ENCODE measurements around the gene GPR78.

GPR78 gene

DNA sequence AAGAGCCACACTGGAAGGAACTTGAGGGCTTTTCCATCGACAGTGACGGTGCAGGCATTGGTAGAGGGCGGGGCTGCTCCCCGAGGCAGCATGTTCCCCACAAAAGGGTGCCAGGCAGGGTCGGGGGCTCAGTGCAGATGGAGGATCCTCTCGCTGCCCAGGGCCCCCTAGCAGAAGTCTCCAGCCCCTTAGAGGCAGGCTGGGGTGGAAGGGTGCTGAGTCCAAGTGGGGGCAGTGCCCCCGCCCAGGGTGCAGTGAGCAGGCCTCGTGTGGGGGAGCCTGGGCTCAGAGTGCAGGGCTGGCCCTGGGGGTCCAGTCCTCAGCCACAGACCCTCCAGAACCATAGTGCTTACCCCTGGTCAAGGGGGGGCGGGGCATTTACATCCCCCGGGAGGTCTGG lies 21.4 kb downstream of the GPR78 start:
- DNase-seq = no peak

DNA sequence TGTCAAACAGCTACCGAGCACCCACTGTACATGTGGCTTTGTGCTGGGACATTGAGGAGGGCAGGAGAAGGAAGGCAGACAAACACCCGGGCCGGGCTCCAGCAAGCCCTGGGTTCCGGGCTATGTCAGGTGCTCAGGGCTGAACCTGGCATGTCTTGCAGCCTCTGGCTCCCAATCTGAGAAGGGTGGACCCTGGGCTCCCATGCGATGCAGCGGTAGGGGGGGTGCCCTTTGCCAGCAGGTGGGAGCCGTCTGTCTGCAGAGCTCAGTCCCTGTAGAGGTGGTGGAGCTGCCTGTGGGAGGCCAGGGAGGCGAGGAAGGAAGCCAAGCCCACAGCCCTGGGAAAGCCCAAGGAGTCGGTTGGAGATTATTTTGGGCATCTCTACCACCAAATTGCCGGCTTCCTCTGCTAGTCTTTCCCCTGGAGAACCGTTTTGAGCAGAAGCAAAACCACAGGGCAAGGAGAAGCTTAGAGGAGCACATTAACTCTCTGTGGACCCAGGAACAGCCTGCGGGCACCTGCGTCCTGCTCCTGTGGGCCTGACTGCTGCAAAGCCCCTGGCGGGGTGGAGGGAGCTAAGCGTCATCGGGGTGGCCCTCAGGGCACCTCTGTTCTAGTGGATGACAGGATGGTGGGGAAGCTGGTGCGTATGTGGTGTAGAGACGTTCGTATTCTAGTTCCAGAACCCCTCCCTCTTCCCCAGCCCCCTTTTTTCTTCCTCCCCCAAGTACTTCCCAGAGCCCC lies 22.7 kb downstream of the GPR78 start:
- no peak for DNase-seq

DNA sequence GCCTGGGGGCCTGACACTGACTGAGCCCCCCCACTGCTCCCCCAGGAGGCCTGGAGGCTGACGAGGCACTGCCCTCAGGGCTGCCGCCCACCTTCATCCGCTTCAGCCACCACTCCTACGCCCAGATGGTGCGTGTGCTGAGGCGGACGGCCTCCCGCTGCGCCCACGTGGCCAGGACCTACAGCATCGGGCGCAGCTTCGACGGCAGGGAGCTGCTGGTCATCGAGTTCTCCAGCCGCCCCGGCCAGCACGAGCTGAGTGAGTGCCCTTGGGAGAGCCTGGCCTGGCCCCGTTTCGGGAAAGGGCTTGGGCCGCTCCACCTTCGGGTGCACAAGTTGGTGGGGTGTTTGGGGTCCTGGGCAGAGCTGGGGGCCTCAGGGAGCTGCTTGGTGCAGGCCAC lies 23.7 kb downstream of the GPR78 start:
- no peak for DNase-seq

DNA sequence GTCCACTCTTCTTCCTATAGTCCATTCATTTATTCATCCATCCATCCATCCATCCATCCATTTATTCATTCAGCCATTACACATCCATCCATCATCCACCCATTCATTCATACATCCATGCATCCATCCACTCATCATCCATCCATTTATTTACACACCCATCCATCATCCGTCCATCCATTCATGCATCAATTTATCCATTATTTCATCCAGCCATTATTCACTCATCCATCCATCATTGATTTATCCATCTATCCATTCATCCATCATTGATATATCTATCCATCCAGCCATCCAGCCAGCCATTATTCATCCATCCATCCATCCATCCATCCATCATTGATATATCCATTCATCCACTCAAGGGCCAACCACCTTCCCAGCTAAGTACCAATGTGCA lies 25.1 kb downstream of the GPR78 start:
- DNase-seq = no peak

DNA sequence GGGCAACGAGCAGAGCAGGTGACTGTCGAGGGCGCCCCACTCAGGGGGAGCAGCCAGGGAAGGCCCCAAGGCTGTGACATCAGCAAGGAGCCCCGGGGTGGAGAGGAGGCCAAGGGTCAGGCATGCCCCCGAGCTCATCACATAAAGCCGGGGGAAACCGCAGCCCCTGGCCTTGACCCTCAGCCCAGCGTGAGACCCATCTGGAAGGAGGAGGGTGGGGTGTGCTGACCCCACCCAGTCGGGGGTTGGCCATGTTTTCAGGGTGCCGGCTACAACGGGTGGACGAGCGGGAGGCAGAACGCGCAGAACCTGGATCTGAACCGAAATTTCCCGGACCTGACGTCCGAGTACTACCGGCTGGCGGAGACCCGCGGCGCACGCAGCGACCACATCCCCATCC lies 26.3 kb downstream of the GPR78 start:
- DNase-seq = no peak

DNA sequence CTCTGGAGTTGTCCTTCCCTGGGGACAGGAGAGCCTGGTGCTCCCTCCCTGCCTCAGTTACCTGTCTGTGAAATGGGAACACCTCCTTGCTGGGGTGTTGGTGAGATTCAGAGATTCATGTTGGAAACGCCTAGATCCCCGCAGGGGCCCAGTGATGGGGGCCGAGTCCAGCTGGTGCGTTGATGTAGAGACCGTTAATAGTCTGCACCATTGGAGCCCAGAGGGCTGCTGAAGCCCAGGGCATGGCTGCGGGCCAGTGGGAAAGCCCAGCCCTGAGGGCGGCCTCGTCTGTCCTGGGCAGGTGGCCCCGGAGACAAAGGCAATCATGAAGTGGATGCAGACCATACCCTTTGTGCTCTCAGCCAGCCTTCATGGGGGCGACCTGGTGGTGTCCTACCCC lies 26.8 kb downstream of the GPR78 start:
- no peak for DNase-seq

DNA sequence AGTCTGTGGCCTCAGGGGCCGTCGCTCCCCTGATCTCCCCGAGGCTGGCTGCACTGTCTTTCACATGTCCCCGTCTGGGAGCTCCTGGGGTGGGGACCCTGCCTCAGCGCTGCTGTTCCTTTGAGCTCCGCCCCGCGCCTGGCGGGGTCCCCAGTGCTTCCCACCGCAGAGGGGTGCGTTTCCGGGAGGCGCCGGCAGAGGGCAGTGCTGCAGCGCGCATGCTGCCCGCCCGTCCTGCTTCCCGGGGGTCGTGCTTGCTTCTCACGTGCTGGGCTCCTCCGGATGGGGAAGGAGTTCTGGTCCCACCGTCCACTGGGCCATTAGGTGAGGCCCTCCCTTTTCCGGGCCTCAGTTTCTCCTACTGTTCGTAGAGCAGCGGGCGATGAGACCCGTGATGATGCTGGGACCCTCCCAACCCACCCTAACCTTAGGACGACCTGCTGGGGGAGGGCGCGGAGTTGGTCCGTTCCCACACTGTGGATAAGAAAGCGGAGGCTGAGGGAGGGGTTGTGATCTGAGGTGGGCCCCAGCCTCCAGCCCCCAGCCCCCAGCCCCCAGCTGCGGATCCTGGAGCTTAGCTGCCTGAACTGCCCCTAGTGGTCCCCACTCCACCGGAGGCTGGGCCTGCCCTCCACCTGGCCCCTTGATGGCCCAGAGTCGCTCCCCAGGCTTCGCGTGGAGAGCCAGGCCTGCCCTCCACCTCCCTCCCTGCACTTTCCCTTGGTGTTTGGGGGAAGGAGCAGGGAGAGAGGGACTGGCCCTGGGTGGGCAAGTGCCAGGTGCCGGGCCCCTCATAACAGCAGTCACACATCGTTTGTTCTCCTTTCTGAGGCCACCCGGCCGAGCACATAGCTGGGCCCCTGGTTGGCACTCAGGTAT lies 27.6 kb downstream of the GPR78 start:
- DNase-seq = peak; percentile 38

DNA sequence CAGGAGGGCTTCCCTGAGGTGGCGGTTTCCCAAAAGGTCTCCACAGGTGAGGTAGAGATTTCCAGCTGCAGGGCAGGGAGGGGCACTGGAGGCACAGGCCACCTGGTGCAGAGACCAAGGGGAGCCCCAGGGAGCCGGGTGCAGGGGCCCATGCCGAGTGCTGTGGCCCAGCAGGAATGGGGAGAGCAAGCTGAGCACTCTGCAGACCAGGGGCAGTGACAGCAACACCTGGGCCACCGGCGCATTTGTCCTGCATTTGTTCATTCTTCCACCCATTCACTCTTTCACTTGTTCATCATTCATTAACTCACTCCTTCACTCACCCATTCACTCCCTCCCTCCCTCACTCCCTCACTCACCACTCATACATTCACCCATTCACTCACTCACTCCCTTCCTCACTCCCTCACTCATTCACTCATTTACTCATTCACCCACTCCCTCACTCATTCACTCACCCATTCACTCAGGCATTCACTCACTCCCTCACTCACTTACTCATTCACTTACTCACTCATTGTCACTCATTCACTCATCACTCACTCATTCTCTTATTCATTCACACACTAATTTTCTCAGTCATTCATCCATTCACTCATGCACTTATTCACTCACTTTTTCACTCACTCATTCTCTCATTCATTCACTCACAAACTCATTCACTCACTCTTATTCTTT lies 28.7 kb downstream of the GPR78 start:
- DNase-seq = no peak

DNA sequence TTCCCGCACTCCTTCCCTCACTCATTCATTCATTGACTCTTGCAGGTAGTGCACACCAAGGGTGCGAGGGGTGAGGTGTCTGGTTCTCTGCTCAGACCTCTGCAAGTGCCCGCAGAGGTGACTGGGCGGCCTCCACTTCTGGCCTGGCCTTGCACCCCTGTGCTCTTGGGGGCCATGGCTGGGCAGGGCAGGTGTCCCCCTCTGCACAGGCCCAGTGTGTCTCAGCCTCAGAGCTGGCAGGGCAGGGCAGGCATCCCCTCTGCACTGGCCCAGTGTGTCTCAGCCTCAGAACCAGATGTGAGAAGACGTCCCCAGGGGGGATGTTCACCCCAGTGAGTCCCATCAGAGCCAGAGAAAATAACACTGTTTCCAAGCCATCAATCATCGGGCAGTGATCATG lies 29.2 kb downstream of the GPR78 start:
- no peak for DNase-seq

DNA sequence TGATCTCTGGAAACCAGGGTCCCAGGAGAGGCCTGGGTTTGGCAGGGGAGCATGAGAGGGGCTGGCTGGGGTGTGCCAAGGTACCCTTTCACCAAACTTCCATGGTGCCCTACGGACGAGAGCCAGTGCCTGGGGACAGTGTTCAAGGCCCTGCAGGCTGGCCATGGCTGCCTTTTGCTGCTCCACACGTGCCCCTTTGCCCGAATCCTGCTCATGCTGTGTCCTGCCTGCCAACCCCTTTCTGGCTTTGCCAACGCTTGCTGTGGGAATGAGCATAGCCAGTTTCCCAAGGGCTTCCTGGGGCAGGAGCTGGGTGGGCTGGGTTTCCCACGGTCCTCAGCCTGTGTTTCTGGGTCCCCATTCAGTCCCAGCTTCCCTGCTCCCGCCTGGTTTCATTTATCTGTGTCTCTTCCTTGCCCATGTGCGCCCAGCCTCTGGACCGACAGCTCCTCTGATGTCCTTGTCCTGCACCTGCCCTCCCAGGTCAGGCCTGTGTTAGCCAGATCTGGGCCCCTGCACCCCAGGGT lies 29.7 kb downstream of the GPR78 start:
- no peak for DNase-seq

DNA sequence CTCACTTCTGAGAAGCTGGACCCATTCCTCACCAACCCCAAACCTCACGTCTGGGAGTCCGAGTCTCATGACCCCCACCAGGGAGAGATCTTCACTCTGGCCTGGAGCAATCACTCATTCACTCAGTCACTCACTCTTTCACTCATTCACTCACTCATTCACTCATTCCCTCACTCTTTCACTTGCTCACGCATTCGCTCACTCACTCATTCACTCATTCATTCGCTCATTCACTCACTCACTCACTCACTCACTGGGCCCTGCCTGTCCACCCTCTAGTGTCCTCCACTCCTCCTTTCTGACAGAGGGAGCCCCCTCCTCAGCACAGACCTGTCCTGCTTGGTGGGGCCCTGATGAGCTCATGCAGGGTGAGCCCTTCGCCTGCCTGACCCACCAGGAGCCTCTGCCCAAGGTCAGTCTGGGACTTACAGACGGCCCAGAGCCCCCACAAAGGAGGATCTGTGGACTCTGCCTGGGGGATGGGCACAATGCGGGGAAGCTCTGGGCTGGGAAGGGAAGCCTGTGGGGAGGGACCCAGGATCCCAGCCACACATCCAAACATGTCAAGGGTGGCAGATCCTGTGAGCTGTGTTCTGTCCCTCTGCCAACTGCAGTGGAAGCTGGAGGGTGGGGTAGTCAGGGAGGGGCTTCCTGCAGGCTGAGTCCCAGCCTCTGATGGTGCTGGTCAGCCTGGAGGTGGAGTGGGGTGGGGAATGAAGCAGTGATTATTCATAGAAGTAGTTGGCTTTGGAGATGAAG lies 30.8 kb downstream of the GPR78 start:
- no peak for DNase-seq

DNA sequence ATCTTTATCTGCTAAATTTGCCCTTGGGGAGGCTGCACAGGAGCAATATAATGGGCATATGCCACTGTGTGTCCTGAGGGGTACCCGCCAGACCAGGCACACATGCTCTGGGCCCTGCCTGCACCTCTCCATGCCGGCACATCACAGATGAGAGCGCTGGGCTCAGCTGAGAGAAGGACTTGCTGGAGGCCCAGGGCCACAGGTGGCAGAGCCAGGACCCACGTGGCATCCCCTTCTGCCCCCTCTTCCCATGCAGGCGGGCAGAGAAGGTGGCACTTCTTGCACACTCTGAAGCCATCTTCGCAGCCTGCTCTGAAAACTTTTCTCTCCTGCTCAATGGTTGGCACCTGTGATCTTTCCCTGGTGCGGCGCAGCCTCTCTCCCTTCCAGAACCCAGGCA lies 32.5 kb downstream of the GPR78 start:
- DNase-seq = no peak

DNA sequence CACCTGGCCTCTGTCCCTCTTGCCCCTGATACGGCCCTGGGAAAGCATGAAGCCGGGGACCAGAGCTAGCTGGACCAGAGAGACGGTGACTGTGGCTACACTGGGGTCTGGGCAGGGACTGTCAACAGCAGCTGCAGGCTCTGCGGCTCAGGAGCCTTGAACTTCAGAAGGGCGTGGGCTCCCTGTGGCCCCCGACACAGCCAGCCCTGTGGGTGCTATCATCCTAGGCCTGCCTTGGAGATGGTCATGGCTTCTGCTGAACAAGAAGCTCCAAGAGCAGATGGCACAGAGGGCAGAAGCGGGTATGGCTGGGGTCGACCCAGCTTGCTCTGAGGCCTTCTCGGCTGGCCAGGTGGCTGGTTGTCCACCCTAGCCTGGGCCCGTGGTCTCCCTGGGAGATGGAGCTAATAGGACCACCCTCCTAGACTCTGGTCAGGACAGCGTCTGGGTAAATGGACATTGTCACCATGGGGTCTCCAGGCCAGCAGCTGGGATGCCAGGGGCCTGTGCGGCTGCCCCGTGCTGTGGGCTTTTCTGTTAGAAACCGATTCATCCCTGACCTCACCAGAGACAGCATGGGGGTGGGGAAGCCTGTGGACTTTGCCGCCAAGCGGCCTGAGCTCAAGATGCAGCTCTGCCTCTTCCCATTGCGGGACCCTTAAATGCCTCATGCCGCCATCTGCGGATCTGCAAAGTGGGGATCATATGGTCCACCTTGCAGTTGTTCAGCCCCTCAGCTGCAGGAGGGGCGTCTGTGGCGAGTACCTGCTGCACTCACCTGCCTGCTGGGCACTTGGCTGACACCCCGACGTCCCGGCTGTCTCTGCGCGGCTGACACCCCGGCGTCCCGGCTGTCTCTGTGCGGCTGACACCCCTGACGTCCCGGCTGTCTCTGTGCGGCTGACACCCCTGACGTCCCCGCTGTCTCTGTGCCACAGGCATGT lies 33.5 kb downstream of the GPR78 start:
- DNase-seq = no peak

DNA sequence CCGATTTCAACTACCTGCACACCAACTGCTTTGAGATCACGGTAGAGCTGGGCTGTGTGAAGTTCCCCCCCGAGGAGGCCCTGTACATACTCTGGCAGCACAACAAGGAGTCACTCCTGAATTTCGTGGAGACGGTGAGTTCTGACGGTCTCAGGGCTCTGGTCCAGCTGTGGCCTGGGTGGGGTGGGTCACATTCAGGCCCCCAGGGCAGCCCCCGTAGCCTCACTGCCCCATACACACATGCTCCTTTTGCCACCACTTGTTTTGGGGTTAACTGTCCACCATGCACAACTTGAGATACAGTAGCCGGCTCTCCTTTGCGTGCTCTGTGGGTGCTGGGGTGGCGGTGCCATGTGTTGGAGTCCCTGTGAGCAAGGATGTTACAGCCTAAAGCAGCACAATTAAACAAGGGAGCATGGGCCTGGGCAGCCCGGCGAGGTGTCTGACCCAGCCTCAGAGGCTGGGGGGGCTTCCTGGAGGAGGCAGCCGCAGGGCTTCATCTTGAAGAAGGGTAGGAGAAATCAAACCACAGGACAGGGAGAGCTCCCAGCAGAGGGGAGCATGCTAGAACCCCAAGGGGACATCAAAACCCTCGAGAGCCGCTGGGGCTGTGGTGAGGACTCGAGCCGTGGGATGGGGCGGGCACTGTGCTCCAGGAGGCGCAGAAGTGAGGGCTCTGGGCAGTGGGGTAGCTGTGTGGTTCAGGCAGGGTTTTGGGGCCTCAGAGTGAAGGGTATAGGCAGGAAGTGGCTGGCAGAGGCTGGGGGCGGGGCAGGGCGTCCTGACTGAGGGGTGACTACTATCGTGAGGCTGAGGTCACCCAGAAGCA lies 34.4 kb downstream of the GPR78 start:
- no peak for DNase-seq

DNA sequence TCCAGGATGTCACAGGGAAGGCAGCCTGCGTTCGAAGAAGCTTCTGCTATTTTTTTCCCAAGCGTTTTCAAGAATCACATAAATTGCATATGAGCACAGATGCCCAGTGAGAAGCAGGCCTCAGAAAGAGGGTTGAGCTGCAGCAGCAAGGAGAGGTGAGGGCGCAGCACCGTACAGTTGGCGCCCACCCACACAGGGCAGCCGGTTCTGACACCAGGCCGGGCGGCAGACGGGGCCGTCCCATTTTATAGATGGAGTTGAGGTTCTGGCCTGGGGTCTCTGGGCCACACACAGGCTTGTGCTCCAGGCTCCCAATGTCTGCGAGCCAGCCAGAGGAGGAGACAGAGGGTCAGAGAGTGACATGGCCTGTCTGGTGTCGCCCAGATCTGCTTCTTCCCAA lies 35.2 kb downstream of the GPR78 start:
- DNase-seq = no peak

DNA sequence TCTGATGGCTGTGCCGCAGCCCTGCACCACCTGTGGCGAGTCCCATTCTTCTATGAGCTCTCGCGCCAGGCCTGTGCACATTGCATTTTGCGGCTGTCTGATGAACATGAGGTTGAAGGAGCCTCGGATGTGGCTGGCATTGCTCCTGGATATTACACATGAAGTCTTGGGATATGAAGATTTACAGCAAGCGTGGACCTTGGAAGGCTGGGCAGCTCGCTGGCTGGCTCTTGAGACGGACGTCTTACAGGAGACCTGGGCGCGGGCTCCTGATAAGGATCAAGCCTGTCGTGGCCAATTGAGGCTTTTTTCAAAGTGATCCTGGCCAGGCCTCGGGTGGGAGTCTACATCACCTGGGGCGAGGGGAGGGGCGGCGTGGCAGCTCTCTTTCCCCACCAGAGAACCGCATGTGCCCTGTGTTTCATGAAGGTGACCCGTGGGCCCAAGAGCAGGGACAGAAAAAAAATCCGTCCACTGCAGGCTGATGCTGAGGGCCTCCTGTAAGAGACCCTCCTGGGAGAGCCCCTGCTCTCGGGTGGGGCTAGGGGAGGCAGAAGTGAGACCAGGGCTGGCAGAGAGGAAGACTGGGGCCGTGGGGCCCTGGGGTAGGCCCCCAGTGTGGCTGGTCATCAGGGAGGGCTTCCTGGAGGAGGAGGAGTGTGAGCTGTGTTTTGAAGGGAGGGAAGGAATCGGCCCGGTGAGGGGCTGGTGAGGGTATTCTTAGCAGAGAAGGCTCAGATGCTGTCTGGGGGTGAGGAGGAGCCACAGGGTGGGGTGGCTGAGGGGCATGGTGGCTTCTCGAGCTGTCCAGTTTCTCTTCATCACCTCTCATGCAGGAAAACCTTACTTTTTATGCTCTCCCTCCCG lies 36.0 kb downstream of the GPR78 start:
- no peak for DNase-seq

DNA sequence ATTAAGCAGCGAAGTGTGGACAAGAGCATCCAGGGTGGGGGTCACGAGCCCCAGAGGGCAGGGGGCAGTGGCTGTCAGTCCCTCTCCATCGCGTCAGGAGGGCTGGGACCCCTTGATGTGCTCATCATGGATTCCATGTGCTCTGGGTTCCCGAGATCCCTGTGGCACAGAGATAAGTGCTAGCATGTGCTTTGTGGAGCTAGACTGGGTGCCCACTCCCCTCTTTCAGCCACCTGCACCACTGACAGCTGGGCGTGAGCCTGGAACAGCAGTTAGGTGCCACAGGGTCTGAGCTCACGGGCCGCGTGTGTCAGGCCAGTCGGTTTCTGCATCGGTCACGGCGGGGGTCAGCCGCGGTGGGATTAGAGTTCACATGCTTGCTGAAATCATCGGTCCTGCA lies 36.6 kb downstream of the GPR78 start:
- DNase-seq = no peak

DNA sequence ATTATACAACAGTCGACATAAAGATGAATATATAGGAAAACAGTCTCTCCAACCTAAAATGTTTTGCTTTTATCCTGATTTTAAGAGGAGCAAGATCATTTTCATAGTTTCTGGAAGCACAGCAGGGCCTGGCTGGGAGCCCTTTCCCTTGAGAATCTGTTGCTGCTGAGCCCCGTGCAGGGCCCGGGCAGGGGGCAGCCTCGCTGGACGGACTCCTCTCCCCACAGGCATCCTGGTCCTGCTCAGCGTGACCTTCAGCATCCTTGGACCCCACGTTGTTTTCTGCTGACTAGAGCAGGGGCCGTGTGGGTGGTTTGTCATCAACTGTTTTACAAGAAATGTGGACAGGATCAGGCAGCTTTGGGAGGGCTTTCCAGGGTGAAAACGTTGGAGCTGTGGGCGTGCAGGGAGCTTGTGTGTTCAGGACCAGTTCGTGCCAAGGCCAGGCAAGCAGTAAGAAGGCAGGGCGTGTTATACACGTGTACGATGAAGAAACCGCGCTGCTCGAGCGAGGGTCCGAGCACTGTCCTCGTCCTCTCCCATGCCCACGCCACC lies 37.4 kb downstream of the GPR78 start:
- DNase-seq = no peak

DNA sequence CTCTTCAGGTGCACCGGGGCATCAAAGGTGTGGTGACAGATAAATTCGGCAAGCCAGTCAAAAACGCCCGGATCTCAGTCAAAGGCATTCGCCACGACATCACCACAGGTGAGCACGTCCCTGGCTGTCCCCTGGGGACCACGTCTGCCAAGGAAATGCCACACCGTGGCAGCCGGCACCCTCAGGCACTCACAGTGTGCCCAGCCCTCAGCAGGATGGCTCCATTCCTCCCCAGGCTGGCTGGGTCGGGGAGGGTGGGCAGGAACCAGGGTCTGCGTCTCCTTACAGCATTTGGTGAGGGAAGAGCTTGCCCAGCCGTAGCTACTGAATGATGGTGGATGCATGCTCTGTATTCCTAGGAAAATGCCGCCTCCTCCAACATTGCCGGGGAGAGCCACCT lies 38.2 kb downstream of the GPR78 start:
- DNase-seq = no peak
